Esophagus squamous epithelium (tissue), 4 donors: ENCODE measurements around the gene FMNL1.

Source experiments
- POLR2A ChIP-seq, 4 donors: fragments of 450-650 bp; IDR thresholded peaks; one replicate each; pipeline ENCODE4 v1.6.1; 2017; ENCODE audit warnings: antibody characterized with exemption in 4 of 4, mild to moderate bottlenecking in 4 of 4, moderate library complexity in 3 of 4
- TF ChIP-seq, protein P1 (sequence below), 6 experiments: fragments of 450-650 bp in 4 of 6; fragments of 200-600 bp in 2 of 6; sonication (generic) in 2 of 6; IDR thresholded peaks; one replicate each; pipeline ENCODE4 v1.5.1; 2016 to 2019; ENCODE audit warnings: antibody characterized with exemption in 6 of 6, mild to moderate bottlenecking in 4 of 6, moderate library complexity in 4 of 6

DNA sequence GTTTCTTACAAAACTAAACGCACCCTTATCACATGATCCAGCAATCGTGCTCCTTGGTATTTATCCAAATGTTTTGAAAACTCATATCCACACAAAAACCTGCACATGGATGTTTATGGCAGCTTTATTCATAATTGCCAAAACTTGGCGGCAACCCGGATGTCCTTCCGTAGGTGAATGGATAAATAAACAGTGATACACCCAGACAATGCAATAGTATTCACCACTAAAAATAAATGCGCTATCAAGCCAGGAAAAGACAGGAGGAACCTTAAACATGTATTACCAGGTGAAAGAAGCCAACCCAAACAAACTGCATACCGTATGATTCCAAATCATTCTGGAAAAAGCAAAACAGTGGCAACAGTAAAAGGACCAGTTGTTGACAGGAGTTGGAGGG lies 30.2 kb downstream of the FMNL1 start:
- TF ChIP-seq, protein P1, sequence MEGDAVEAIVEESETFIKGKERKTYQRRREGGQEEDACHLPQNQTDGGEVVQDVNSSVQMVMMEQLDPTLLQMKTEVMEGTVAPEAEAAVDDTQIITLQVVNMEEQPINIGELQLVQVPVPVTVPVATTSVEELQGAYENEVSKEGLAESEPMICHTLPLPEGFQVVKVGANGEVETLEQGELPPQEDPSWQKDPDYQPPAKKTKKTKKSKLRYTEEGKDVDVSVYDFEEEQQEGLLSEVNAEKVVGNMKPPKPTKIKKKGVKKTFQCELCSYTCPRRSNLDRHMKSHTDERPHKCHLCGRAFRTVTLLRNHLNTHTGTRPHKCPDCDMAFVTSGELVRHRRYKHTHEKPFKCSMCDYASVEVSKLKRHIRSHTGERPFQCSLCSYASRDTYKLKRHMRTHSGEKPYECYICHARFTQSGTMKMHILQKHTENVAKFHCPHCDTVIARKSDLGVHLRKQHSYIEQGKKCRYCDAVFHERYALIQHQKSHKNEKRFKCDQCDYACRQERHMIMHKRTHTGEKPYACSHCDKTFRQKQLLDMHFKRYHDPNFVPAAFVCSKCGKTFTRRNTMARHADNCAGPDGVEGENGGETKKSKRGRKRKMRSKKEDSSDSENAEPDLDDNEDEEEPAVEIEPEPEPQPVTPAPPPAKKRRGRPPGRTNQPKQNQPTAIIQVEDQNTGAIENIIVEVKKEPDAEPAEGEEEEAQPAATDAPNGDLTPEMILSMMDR (IDR thresholded peaks at IDR 0.05), result no peak
- no peak for TF ChIP-seq POLR2A (IDR thresholded peaks at IDR 0.05)
